Measurements from ENCODE around the gene GLMN. TPM values are rescaled to one million over a fixed set of nuclear protein-coding genes. Genes with fewer than 3 reads are reported as not detected.
A peak's percentile ranks its signal among the peaks of the same experiment; 100 is the strongest.
"Not testable (repeated sequence)": the region's sequence is repeated elsewhere in the genome, so short reads cannot be mapped to it uniquely, and the experiment has no call there.

GLMN gene
- total RNA-seq, 1 donor from 2014 or later = 5.8 TPM

DNA sequence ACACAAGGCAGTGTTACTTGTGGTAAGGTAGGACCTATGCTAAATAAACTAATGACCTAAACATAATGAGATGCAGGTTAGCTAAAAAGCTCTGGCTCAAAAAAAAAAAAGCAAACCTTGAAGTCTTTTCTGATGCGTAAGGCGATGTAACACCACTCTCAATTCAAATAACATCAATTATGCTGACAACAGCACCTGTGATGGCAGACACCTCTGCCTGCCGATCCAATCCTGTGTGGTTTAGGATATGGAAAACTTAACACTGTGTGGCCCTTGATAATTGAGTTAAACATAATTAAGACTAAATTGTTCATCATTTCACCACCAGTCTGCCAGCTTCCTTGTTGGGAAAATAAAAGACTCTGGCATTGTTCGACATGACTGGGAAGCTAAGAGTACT is 9.2 kb upstream of the GLMN start:
- TF ChIP-seq, protein P1, sequence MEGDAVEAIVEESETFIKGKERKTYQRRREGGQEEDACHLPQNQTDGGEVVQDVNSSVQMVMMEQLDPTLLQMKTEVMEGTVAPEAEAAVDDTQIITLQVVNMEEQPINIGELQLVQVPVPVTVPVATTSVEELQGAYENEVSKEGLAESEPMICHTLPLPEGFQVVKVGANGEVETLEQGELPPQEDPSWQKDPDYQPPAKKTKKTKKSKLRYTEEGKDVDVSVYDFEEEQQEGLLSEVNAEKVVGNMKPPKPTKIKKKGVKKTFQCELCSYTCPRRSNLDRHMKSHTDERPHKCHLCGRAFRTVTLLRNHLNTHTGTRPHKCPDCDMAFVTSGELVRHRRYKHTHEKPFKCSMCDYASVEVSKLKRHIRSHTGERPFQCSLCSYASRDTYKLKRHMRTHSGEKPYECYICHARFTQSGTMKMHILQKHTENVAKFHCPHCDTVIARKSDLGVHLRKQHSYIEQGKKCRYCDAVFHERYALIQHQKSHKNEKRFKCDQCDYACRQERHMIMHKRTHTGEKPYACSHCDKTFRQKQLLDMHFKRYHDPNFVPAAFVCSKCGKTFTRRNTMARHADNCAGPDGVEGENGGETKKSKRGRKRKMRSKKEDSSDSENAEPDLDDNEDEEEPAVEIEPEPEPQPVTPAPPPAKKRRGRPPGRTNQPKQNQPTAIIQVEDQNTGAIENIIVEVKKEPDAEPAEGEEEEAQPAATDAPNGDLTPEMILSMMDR (IDR thresholded peaks at IDR 0.05; ENCODE audit: insufficient read depth, low read length, poor library complexity, severe bottlenecking) = no peak
- no peak for DNase-seq (ENCODE audit: low read depth)
- H3K27me3 ChIP-seq (ENCODE audit: control insufficient read depth, insufficient read depth, low read length) = no peaks in the 10 kb centered on the region
- no peak overlapping the region for H3K4me3 ChIP-seq (ENCODE audit: low read depth, low read length)
- H3K36me3 ChIP-seq (ENCODE audit: control insufficient read depth, insufficient read depth, low read length) = no peaks in the 10 kb centered on the region

- TF ChIP-seq, protein P1 (IDR thresholded peaks at IDR 0.05; ENCODE audit: insufficient read depth, low read length, poor library complexity, severe bottlenecking) = no peak
- DNase-seq (ENCODE audit: low read depth) = no peak
- Histone ChIP-seq H3K27me3 (ENCODE audit: control insufficient read depth, insufficient read depth, low read length) (no peaks in the 10 kb centered on the region), H3K4me3 (ENCODE audit: low read depth, low read length) (no peak overlapping the region), H3K36me3 (ENCODE audit: control insufficient read depth, insufficient read depth, low read length) (no peaks in the 10 kb centered on the region)
These were observed 7.2 kb upstream of the GLMN start for GRCh38 chr1:92306020-92306419.

DNA sequence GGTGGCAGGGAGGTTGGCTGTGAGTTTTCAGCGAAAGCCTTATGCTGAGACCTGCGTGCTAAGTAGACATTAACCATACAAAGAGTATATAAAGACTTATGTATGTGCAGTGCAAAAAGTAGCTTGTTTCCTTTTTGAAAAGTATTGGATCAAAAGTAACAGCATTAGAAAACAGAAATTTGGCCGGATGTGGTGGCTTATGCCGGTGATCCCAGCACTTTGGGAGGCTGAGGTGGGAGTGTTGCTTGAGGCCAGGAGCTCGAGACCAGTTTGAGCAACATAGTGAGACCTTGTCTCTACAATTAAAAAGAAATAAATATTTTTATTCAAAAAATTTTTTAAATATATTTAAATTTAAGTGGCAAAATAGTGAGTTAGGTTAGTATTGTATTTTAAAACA is 2.2 kb upstream of the GLMN start:
- DNase-seq (ENCODE audit: low read depth) = no peak
- no peaks in the 10 kb centered on the region for H3K27me3 ChIP-seq (ENCODE audit: control insufficient read depth, insufficient read depth, low read length)
- H3K4me3 ChIP-seq (ENCODE audit: low read depth, low read length) = no peak overlapping the region
- TF ChIP-seq, protein P1 (IDR thresholded peaks at IDR 0.05; ENCODE audit: insufficient read depth, low read length, poor library complexity, severe bottlenecking) = no peak
- no peaks in the 10 kb centered on the region for H3K36me3 ChIP-seq (ENCODE audit: control insufficient read depth, insufficient read depth, low read length)

DNA sequence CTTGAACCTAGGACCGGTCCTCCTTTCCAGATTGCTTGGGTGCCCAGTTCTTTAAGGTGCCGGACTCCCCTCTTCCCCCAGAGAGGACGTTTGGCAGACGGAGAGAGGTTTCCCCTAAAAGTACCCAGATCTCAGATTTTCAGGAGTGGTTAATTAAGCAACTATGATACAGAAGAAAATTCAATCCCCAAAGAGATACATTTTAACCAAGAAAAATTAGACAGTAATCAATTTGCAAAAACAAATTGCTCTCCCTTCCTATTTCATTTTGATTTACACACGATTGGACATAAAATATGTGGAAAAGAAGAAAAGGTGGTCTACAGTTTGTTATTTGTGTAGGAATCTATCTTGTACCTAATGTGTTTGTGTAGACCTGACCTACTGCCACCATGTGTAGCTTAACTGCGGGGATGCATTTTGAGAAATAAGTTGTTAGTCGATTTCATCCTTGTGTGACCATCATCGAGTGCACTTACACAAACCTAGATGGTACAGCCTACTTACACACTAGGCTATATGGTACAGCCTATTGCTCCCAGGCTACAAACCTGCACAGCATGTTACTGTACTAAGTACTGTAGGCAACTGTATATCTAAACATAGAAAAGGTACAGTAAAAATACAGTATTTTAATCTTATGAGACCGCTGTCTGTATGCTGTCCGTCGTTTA is 827 bp upstream of the GLMN start:
- Histone ChIP-seq H3K36me3 (ENCODE audit: control insufficient read depth, insufficient read depth, low read length) (no peaks in the 10 kb centered on the region), H3K27me3 (ENCODE audit: control insufficient read depth, insufficient read depth, low read length) (no peaks in the 10 kb centered on the region), H3K4me3 (ENCODE audit: low read depth, low read length) (peak overlapping the region; percentile 72)
- TF ChIP-seq, protein P1 (IDR thresholded peaks at IDR 0.05; ENCODE audit: insufficient read depth, low read length, poor library complexity, severe bottlenecking) = no peak
- no peak for DNase-seq (ENCODE audit: low read depth)

DNA sequence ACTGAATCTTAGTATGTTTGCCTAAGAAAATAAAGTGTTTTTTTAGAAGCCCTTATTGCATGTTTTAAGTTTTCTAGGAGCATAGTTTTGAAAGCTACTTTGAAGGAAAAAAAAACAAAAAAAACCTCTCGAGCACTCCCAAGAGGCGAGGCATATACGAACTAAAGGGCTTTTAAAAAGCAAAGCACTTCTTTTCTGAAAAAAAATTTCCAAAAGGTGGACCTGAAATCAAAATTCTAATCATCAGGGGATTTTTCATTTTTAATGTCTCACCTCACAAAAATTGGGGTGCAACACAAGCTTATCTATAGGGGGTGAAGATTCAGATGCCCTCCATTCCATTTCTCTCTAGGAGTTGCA is 594 bp downstream of the GLMN start:
- Histone ChIP-seq H3K36me3 (ENCODE audit: control insufficient read depth, insufficient read depth, low read length) (no peaks in the 10 kb centered on the region), H3K27me3 (ENCODE audit: control insufficient read depth, insufficient read depth, low read length) (no peaks in the 10 kb centered on the region), H3K4me3 (ENCODE audit: low read depth, low read length) (peak overlapping the region; percentile 72)
- TF ChIP-seq, protein P1 (IDR thresholded peaks at IDR 0.05; ENCODE audit: insufficient read depth, low read length, poor library complexity, severe bottlenecking) = no peak
- no peak for DNase-seq (ENCODE audit: low read depth)

- TF ChIP-seq, protein P1 (IDR thresholded peaks at IDR 0.05; ENCODE audit: insufficient read depth, low read length, poor library complexity, severe bottlenecking) = peak; percentile 69
- Histone ChIP-seq H3K4me3 (ENCODE audit: low read depth, low read length) (no peak overlapping the region), H3K27me3 (ENCODE audit: control insufficient read depth, insufficient read depth, low read length) (no peaks in the 10 kb centered on the region), H3K36me3 (ENCODE audit: control insufficient read depth, insufficient read depth, low read length) (no peaks in the 10 kb centered on the region)
- peak; percentile 29 for DNase-seq (ENCODE audit: low read depth)
These were observed 7.3 kb downstream of the GLMN start for GRCh38 chr1:92291372-92291999.

DNA sequence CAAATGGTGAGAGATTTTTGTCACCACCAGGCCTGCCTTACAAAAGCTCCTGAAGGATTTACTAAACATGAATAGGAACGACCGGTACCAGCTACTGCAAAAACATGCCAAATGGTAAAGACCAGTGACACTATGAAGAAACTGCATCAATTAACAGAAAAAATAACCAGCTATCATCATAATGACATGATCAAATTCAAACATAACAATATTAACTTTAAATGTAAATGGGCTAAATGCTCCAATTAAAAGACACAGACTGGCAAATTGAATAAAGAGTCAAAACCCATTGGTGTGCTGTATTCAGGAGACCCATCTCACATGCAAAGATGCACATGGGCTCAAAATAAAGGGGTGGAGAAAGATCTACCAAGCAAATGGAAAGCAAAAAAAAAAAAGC is 17.4 kb downstream of the GLMN start:
- not testable (repeated sequence) for H3K27me3 ChIP-seq (ENCODE audit: control insufficient read depth, insufficient read depth, low read length); DNase-seq (ENCODE audit: low read depth); H3K4me3 ChIP-seq (ENCODE audit: low read depth, low read length); H3K36me3 ChIP-seq (ENCODE audit: control insufficient read depth, insufficient read depth, low read length)

- DNase-seq (ENCODE audit: low read depth); H3K36me3 ChIP-seq (ENCODE audit: control insufficient read depth, insufficient read depth, low read length); H3K4me3 ChIP-seq (ENCODE audit: low read depth, low read length): not testable (repeated sequence)
These were observed 19.0 kb downstream of the GLMN start for GRCh38 chr1:92279781-92280180.

More at GRCh38 chr1:92279781-92280180, 19.0 kb downstream of the GLMN start:
- H3K27me3 ChIP-seq (ENCODE audit: control insufficient read depth, insufficient read depth, low read length) = not testable (repeated sequence)
